Vagina (tissue), 2 donors: ENCODE results near the gene MDGA2. TPM values are rescaled to one million over a fixed set of nuclear protein-coding genes. Genes with fewer than 3 reads are reported as not detected.

Experiments
- DNase-seq, 2 donors: peaks; one replicate each; pipeline ENCODE4 v3.0.0-alpha.2; 2017; ENCODE audit errors: extremely low spot score in 2 of 2
- H3K27ac ChIP-seq: fragments of 200-600 bp; sonication (generic); one replicate; pipeline ENCODE4 v1.5.1; 2019
- H3K27me3 ChIP-seq: fragments of 200-600 bp; sonication (generic); one replicate; pipeline ENCODE4 v1.5.1; 2019
- H3K36me3 ChIP-seq, 2 donors: fragments of 200-600 bp; sonication (generic); one replicate each; pipeline ENCODE4 v1.5.1; 2017 to 2019
- H3K4me1 ChIP-seq: fragments of 200-600 bp; sonication (generic); one replicate; pipeline ENCODE4 v1.5.1; 2019
- H3K4me3 ChIP-seq, 2 donors: fragments of 200-600 bp; sonication (generic); 1 replicate in 1 of 2; 2 replicates in 1 of 2; pipeline ENCODE4 v1.5.1; 2016 to 2019
- H3K9me3 ChIP-seq: fragments of 200-600 bp; sonication (generic); one replicate; pipeline ENCODE4 v1.5.1; 2019
- CTCF ChIP-seq, 3 experiments: fragments of 450-650 bp in 2 of 3; fragments of 200-600 bp in 1 of 3; sonication (generic) in 1 of 3; IDR thresholded peaks; one replicate each; pipeline ENCODE4 v1.5.1; 2017 to 2019; ENCODE audit warnings: antibody characterized with exemption in 3 of 3, mild to moderate bottlenecking in 2 of 3, moderate library complexity in 2 of 3
- POLR2A ChIP-seq, 2 donors: fragments of 450-650 bp; IDR thresholded peaks; one replicate each; pipeline ENCODE4 v1.6.1; 2017; ENCODE audit warnings: antibody characterized with exemption in 2 of 2, mild to moderate bottlenecking in 2 of 2, moderate library complexity in 2 of 2
- POLR2AphosphoS5 ChIP-seq, 2 donors: sonication (generic); formaldehyde crosslinking; IDR thresholded peaks; one replicate each; pipeline ENCODE4 v1.9.0; 2017; ENCODE audit warnings: antibody characterized with exemption in 2 of 2, mild to moderate bottlenecking in 2 of 2, low read depth in 1 of 2; ENCODE audit not compliant: insufficient read depth in 1 of 2
- intact Hi-C: fragments of 100-400 bp; cut with DNase I; formaldehyde crosslinking; loops from one replicate; pipeline ENCODE4 v1.15.1; 2023
- total RNA-seq: library from RNA; depleted of rRNA; stranded (reverse); fragments of >200 nt; gene quantifications from one replicate; pipeline ENCODE4 v1.2.3, GENCODE V29; 2016

The MDGA2 gene
- total RNA-seq, 1 donor from 2014 or later, result not detected

GRCh38 chr14:47435331-47435965 lies 240.0 kb downstream of the MDGA2 start:
- H3K27me3 ChIP-seq, result no peaks in the 10 kb centered on the region
- intact Hi-C loops, result no loop called here
- no peak for TF ChIP-seq POLR2A (IDR thresholded peaks at IDR 0.05)
- no peak for TF ChIP-seq POLR2AphosphoS5 (IDR thresholded peaks at IDR 0.05; ENCODE audit: insufficient read depth in 1 of 2, low read depth in 1 of 2)
- TF ChIP-seq CTCF (IDR thresholded peaks at IDR 0.05), result no peak
- H3K4me3 ChIP-seq, result no peak overlapping the region
- no peak overlapping the region for H3K27ac ChIP-seq
- DNase-seq, result no peak
- no peaks in the 10 kb centered on the region for H3K36me3 ChIP-seq
- no peaks in the 10 kb centered on the region for H3K9me3 ChIP-seq
- H3K4me1 ChIP-seq, result no peaks in the 10 kb centered on the region

GRCh38 chr14:47427629-47428028 lies 247.8 kb downstream of the MDGA2 start:
- intact Hi-C loops, result no loop called here
- DNase-seq, result no peak
- Histone ChIP-seq H3K27me3 (no peaks in the 10 kb centered on the region), H3K9me3 (no peaks in the 10 kb centered on the region), H3K4me3 (no peak overlapping the region), H3K27ac (no peak overlapping the region), H3K36me3 (no peaks in the 10 kb centered on the region), H3K4me1 (no peaks in the 10 kb centered on the region)
- TF ChIP-seq POLR2AphosphoS5 (IDR thresholded peaks at IDR 0.05; ENCODE audit: insufficient read depth in 1 of 2, low read depth in 1 of 2) (no peak), CTCF (IDR thresholded peaks at IDR 0.05) (no peak), POLR2A (IDR thresholded peaks at IDR 0.05) (no peak)

GRCh38 chr14:47425302-47425701 lies 250.1 kb downstream of the MDGA2 start:
- no peak overlapping the region for H3K27ac ChIP-seq
- no peak overlapping the region for H3K4me3 ChIP-seq
- intact Hi-C loops, result no loop called here
- no peaks in the 10 kb centered on the region for H3K9me3 ChIP-seq
- no peaks in the 10 kb centered on the region for H3K4me1 ChIP-seq
- no peaks in the 10 kb centered on the region for H3K36me3 ChIP-seq
- DNase-seq, result no peak
- H3K27me3 ChIP-seq, result no peaks in the 10 kb centered on the region
- TF ChIP-seq POLR2AphosphoS5 (IDR thresholded peaks at IDR 0.05; ENCODE audit: insufficient read depth in 1 of 2, low read depth in 1 of 2), result no peak

GRCh38 chr14:47422191-47422590 lies 253.2 kb downstream of the MDGA2 start:
- H3K36me3 ChIP-seq, result no peaks in the 10 kb centered on the region
- H3K4me1 ChIP-seq, result no peaks in the 10 kb centered on the region
- intact Hi-C loops, result no loop called here
- H3K9me3 ChIP-seq, result no peaks in the 10 kb centered on the region
- no peak for DNase-seq
- H3K4me3 ChIP-seq, result no peak overlapping the region
- TF ChIP-seq CTCF (IDR thresholded peaks at IDR 0.05) (no peak), POLR2AphosphoS5 (IDR thresholded peaks at IDR 0.05; ENCODE audit: insufficient read depth in 1 of 2, low read depth in 1 of 2) (no peak), POLR2A (IDR thresholded peaks at IDR 0.05) (no peak)
- H3K27me3 ChIP-seq, result no peaks in the 10 kb centered on the region
- H3K27ac ChIP-seq, result no peak overlapping the region

- H3K36me3 ChIP-seq, result no peaks in the 10 kb centered on the region
- intact Hi-C loops, result no loop called here
- TF ChIP-seq POLR2A (IDR thresholded peaks at IDR 0.05) (no peak), POLR2AphosphoS5 (IDR thresholded peaks at IDR 0.05; ENCODE audit: insufficient read depth in 1 of 2, low read depth in 1 of 2) (no peak), CTCF (IDR thresholded peaks at IDR 0.05) (no peak)
- no peak overlapping the region for H3K4me3 ChIP-seq
- H3K27me3 ChIP-seq, result no peaks in the 10 kb centered on the region
- no peak overlapping the region for H3K27ac ChIP-seq
- no peaks in the 10 kb centered on the region for H3K9me3 ChIP-seq
- DNase-seq, result no peak
- no peaks in the 10 kb centered on the region for H3K4me1 ChIP-seq
These were observed 263.9 kb downstream of the MDGA2 start for GRCh38 chr14:47411523-47411922.
